ENCODE data around the gene BABAM2.

GRCh38 chr2:27893006-27893405 is 2.5 kb downstream of the BABAM2 start:
- TF ChIP-seq TRIM28 (IDR thresholded peaks at IDR 0.05; ENCODE audit: borderline replicate concordance, low read length) (no peak), ZNF274 (IDR thresholded peaks at IDR 0.05; ENCODE audit: low read length) (no peak), ZNF274 (tag by site-specific recombination; IDR thresholded peaks at IDR 0.05; ENCODE audit: borderline replicate concordance) (no peak), CTCF (tag by site-specific recombination; IDR thresholded peaks at IDR 0.05) (no peak), ZNF121 (tag by site-specific recombination; IDR thresholded peaks at IDR 0.05) (no peak), ZNF350 (tag by site-specific recombination; IDR thresholded peaks at IDR 0.05) (no peak), ZNF112 (tag by site-specific recombination; IDR thresholded peaks at IDR 0.05) (no peak), ZNF670 (tag by site-specific recombination; IDR thresholded peaks at IDR 0.05; ENCODE audit: low read depth) (no peak)
- TF ChIP-seq, protein P1, sequence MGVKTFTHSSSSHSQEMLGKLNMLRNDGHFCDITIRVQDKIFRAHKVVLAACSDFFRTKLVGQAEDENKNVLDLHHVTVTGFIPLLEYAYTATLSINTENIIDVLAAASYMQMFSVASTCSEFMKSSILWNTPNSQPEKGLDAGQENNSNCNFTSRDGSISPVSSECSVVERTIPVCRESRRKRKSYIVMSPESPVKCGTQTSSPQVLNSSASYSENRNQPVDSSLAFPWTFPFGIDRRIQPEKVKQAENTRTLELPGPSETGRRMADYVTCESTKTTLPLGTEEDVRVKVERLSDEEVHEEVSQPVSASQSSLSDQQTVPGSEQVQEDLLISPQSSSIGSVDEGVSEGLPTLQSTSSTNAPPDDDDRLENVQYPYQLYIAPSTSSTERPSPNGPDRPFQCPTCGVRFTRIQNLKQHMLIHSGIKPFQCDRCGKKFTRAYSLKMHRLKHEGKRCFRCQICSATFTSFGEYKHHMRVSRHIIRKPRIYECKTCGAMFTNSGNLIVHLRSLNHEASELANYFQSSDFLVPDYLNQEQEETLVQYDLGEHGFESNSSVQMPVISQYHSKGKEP (tag by site-specific recombination; IDR thresholded peaks at IDR 0.05) = no peak
- TF ChIP-seq, protein P2, sequence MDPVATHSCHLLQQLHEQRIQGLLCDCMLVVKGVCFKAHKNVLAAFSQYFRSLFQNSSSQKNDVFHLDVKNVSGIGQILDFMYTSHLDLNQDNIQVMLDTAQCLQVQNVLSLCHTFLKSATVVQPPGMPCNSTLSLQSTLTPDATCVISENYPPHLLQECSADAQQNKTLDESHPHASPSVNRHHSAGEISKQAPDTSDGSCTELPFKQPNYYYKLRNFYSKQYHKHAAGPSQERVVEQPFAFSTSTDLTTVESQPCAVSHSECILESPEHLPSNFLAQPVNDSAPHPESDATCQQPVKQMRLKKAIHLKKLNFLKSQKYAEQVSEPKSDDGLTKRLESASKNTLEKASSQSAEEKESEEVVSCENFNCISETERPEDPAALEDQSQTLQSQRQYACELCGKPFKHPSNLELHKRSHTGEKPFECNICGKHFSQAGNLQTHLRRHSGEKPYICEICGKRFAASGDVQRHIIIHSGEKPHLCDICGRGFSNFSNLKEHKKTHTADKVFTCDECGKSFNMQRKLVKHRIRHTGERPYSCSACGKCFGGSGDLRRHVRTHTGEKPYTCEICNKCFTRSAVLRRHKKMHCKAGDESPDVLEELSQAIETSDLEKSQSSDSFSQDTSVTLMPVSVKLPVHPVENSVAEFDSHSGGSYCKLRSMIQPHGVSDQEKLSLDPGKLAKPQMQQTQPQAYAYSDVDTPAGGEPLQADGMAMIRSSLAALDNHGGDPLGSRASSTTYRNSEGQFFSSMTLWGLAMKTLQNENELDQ (tag by site-specific recombination; IDR thresholded peaks at IDR 0.05; ENCODE audit: low read depth) = no peak
